ENCODE measurements around the gene LHFPL3.

The LHFPL3 gene

GRCh38 chr7:104945599-104945956 lies 617.2 kb downstream of the LHFPL3 start:
- no peak for DNase-seq

GRCh38 chr7:104946338-104946737 lies 617.9 kb downstream of the LHFPL3 start:
- no peak for DNase-seq

- no peak for DNase-seq
Measured at GRCh38 chr7:104950006-104950405, 621.6 kb downstream of the LHFPL3 start.

GRCh38 chr7:104950754-104951153 lies 622.4 kb downstream of the LHFPL3 start:
- no peak for DNase-seq

GRCh38 chr7:104951546-104951945 lies 623.1 kb downstream of the LHFPL3 start:
- no peak for DNase-seq

GRCh38 chr7:104955276-104955675 lies 626.9 kb downstream of the LHFPL3 start:
- DNase-seq: no peak

Data from activated T-cell treated with anti-CD3 and anti-CD28 coated beads, Interleukin-2, amount 50 U/mL, for 1 hour (primary cell).